ENCODE results near the gene COL18A1.

GRCh38 chr21:45545236-45545570 lies 140.2 kb downstream of the COL18A1 start:
- TF ChIP-seq EP300 (IDR thresholded peaks at IDR 0.05) (no peak), POLR2A (IDR thresholded peaks at IDR 0.05; ENCODE audit: low read length) (no peak)

All from A549 (cell line).